Astrocyte (in vitro differentiated cells and primary cell): Measurements from ENCODE around the gene KCTD21.

Experiments
- EZH2 ChIP-seq: IDR thresholded peaks from 2 replicates; pipeline ENCODE4 v1.6.1; 2012; ENCODE audit warnings: mild to moderate bottlenecking, low read length, inconsistent platforms; ENCODE audit not compliant: insufficient read depth
- TF ChIP-seq, protein P1 (sequence below): IDR thresholded peaks from 2 replicates; pipeline ENCODE4 v1.5.1; 2011; ENCODE audit warnings: low read depth, mild to moderate bottlenecking, inconsistent platforms, low read length, moderate library complexity; ENCODE audit not compliant: insufficient read depth

GRCh38 chr11:78147807-78148206 lies 40.6 kb downstream of the KCTD21 start:
- TF ChIP-seq, protein P1, sequence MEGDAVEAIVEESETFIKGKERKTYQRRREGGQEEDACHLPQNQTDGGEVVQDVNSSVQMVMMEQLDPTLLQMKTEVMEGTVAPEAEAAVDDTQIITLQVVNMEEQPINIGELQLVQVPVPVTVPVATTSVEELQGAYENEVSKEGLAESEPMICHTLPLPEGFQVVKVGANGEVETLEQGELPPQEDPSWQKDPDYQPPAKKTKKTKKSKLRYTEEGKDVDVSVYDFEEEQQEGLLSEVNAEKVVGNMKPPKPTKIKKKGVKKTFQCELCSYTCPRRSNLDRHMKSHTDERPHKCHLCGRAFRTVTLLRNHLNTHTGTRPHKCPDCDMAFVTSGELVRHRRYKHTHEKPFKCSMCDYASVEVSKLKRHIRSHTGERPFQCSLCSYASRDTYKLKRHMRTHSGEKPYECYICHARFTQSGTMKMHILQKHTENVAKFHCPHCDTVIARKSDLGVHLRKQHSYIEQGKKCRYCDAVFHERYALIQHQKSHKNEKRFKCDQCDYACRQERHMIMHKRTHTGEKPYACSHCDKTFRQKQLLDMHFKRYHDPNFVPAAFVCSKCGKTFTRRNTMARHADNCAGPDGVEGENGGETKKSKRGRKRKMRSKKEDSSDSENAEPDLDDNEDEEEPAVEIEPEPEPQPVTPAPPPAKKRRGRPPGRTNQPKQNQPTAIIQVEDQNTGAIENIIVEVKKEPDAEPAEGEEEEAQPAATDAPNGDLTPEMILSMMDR: no peak
- no peak for TF ChIP-seq EZH2
